ENCODE results near the gene TRIM9.
"Not testable (repeated sequence)": the region's sequence is repeated elsewhere in the genome, so short reads cannot be mapped to it uniquely, and the experiment has no call there.

- TF ChIP-seq CTCF (conservative IDR thresholded peaks at IDR 0.05; ENCODE audit: low read depth in 2 of 2); POLR2AphosphoS5 (IDR thresholded peaks at IDR 0.05; ENCODE audit: low read depth); EZH2phosphoT487 (IDR thresholded peaks at IDR 0.05; ENCODE audit: unreplicated experiment); EZH2 (IDR thresholded peaks at IDR 0.05; ENCODE audit: low read depth, unreplicated experiment); REST (IDR thresholded peaks at IDR 0.05; ENCODE audit: unreplicated experiment); ZNF331 (CRISPR knock-in tag; IDR thresholded peaks at IDR 0.05; ENCODE audit: low read depth); CREB1 (CRISPR knock-in tag; IDR thresholded peaks at IDR 0.05; ENCODE audit: low read depth); ZNF462 (CRISPR knock-in tag; IDR thresholded peaks at IDR 0.05); ETS1 (IDR thresholded peaks at IDR 0.05); NANOG (IDR thresholded peaks at IDR 0.05; ENCODE audit: borderline replicate concordance); JUNB (IDR thresholded peaks at IDR 0.05; ENCODE audit: unreplicated experiment): not testable (repeated sequence)
Observed at GRCh38 chr14:50941638-50942037, 153.3 kb downstream of the TRIM9 start.
